Measurements from ENCODE around the gene RHO. TPM values are rescaled to one million over a fixed set of nuclear protein-coding genes. Genes with fewer than 3 reads are reported as not detected.

Gene RHO
- total RNA-seq, 1 experiment from 2014 or later: not detected

DNA sequence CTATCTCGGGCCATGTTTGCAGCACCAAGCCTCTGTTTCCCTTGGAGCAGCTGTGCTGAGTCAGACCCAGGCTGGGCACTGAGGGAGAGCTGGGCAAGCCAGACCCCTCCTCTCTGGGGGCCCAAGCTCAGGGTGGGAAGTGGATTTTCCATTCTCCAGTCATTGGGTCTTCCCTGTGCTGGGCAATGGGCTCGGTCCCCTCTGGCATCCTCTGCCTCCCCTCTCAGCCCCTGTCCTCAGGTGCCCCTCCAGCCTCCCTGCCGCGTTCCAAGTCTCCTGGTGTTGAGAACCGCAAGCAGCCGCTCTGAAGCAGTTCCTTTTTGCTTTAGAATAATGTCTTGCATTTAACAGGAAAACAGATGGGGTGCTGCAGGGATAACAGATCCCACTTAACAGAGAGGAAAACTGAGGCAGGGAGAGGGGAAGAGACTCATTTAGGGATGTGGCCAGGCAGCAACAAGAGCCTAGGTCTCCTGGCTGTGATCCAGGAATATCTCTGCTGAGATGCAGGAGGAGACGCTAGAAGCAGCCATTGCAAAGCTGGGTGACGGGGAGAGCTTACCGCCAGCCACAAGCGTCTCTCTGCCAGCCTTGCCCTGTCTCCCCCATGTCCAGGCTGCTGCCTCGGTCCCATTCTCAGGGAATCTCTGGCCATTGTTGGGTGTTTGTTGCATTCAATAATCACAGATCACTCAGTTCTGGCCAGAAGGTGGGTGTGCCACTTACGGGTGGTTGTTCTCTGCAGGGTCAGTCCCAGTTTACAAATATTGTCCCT lies 1.2 kb downstream of the RHO start:
- no peak overlapping the region for H3K27ac ChIP-seq (ENCODE audit: low read length)
- no TSS peak for BruUV-seq (replicated peaks)
- TF ChIP-seq SIN3A (IDR thresholded peaks at IDR 0.05; ENCODE audit: borderline replicate concordance, insufficient read depth, low read depth, low read length) (no peak), POLR2AphosphoS5 (IDR thresholded peaks at IDR 0.05; ENCODE audit: low read depth, low read length) (no peak), TCF7L2 (IDR thresholded peaks at IDR 0.05; ENCODE audit: low read depth, low read length) (no peak)
- TF ChIP-seq, protein P1, sequence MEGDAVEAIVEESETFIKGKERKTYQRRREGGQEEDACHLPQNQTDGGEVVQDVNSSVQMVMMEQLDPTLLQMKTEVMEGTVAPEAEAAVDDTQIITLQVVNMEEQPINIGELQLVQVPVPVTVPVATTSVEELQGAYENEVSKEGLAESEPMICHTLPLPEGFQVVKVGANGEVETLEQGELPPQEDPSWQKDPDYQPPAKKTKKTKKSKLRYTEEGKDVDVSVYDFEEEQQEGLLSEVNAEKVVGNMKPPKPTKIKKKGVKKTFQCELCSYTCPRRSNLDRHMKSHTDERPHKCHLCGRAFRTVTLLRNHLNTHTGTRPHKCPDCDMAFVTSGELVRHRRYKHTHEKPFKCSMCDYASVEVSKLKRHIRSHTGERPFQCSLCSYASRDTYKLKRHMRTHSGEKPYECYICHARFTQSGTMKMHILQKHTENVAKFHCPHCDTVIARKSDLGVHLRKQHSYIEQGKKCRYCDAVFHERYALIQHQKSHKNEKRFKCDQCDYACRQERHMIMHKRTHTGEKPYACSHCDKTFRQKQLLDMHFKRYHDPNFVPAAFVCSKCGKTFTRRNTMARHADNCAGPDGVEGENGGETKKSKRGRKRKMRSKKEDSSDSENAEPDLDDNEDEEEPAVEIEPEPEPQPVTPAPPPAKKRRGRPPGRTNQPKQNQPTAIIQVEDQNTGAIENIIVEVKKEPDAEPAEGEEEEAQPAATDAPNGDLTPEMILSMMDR (IDR thresholded peaks at IDR 0.05): no peak
- TF ChIP-seq, protein P2, sequence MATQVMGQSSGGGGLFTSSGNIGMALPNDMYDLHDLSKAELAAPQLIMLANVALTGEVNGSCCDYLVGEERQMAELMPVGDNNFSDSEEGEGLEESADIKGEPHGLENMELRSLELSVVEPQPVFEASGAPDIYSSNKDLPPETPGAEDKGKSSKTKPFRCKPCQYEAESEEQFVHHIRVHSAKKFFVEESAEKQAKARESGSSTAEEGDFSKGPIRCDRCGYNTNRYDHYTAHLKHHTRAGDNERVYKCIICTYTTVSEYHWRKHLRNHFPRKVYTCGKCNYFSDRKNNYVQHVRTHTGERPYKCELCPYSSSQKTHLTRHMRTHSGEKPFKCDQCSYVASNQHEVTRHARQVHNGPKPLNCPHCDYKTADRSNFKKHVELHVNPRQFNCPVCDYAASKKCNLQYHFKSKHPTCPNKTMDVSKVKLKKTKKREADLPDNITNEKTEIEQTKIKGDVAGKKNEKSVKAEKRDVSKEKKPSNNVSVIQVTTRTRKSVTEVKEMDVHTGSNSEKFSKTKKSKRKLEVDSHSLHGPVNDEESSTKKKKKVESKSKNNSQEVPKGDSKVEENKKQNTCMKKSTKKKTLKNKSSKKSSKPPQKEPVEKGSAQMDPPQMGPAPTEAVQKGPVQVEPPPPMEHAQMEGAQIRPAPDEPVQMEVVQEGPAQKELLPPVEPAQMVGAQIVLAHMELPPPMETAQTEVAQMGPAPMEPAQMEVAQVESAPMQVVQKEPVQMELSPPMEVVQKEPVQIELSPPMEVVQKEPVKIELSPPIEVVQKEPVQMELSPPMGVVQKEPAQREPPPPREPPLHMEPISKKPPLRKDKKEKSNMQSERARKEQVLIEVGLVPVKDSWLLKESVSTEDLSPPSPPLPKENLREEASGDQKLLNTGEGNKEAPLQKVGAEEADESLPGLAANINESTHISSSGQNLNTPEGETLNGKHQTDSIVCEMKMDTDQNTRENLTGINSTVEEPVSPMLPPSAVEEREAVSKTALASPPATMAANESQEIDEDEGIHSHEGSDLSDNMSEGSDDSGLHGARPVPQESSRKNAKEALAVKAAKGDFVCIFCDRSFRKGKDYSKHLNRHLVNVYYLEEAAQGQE (IDR thresholded peaks at IDR 0.05; ENCODE audit: insufficient read depth in 1 of 2, low read depth in 2 of 2, low read length in 1 of 2): no peak
- intact Hi-C loops (cut with micrococcal nuclease; ENCODE audit: unreplicated experiment): no loop called here
- ATAC-seq: no peak
- no peaks in the 10 kb centered on the region for H3K27me3 ChIP-seq (ENCODE audit: control insufficient read depth, insufficient read depth, low read length)
- no peaks in the 10 kb centered on the region for H3K4me1 ChIP-seq (ENCODE audit: control insufficient read depth, insufficient read depth, low read length)
- POLR2A ChIA-PET: no interaction called here
- no peaks in the 10 kb centered on the region for H3K36me3 ChIP-seq (ENCODE audit: control insufficient read depth, insufficient read depth, low read length)
- no peaks in the 10 kb centered on the region for H3K9me3 ChIP-seq (ENCODE audit: control insufficient read depth, insufficient read depth, low read depth, low read length)
- in situ Hi-C loops (cut with HindIII; ENCODE audit: low pct_unique_long_range_greater_than_20kb, low sequenced_read_pairs): no loop called here
- CTCF ChIA-PET: no interaction called here
- H3K4me3 ChIP-seq (ENCODE audit: low read depth in 2 of 2, low read length in 2 of 2): no peak overlapping the region
- DNase-seq (ENCODE audit: low read depth, low spot score): no peak

DNA sequence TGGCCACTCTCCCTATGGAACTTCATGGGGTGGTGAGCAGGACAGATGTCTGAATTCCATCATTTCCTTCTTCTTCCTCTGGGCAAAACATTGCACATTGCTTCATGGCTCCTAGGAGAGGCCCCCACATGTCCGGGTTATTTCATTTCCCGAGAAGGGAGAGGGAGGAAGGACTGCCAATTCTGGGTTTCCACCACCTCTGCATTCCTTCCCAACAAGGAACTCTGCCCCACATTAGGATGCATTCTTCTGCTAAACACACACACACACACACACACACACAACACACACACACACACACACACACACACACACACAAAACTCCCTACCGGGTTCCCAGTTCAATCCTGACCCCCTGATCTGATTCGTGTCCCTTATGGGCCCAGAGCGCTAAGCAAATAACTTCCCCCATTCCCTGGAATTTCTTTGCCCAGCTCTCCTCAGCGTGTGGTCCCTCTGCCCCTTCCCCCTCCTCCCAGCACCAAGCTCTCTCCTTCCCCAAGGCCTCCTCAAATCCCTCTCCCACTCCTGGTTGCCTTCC lies 1.9 kb downstream of the RHO start:
- H3K4me1 ChIP-seq (ENCODE audit: control insufficient read depth, insufficient read depth, low read length): no peaks in the 10 kb centered on the region
- ChIA-PET POLR2A (interaction anchor here (0.6 kb wide), 1 partner anchor 322 kb away, joined by 9 read pairs; no protein-coding TSS in a partner anchor), CTCF (interaction anchor here (0.6 kb wide), 1 partner anchor 202 kb away, joined by 6 read pairs; no protein-coding TSS in a partner anchor)
- H3K27ac ChIP-seq (ENCODE audit: low read length): no peak overlapping the region
- intact Hi-C loops (cut with micrococcal nuclease; ENCODE audit: unreplicated experiment): no loop called here
- H3K36me3 ChIP-seq (ENCODE audit: control insufficient read depth, insufficient read depth, low read length): no peaks in the 10 kb centered on the region
- in situ Hi-C loops (cut with HindIII; ENCODE audit: low pct_unique_long_range_greater_than_20kb, low sequenced_read_pairs): no loop called here
- ATAC-seq (no peak), DNase-seq (ENCODE audit: low read depth, low spot score) (no peak)
- no peak for TF ChIP-seq SIN3A (IDR thresholded peaks at IDR 0.05; ENCODE audit: borderline replicate concordance, insufficient read depth, low read depth, low read length)
- TF ChIP-seq, protein P1 (IDR thresholded peaks at IDR 0.05): no peak
- TF ChIP-seq, protein P2 (IDR thresholded peaks at IDR 0.05; ENCODE audit: insufficient read depth in 1 of 2, low read depth in 2 of 2, low read length in 1 of 2): no peak
- TF ChIP-seq TCF7L2 (IDR thresholded peaks at IDR 0.05; ENCODE audit: low read depth, low read length): no peak
- no peak for TF ChIP-seq POLR2AphosphoS5 (IDR thresholded peaks at IDR 0.05; ENCODE audit: low read depth, low read length)
- no peaks in the 10 kb centered on the region for H3K27me3 ChIP-seq (ENCODE audit: control insufficient read depth, insufficient read depth, low read length)
- no TSS peak for BruUV-seq (replicated peaks)
- no peaks in the 10 kb centered on the region for H3K9me3 ChIP-seq (ENCODE audit: control insufficient read depth, insufficient read depth, low read depth, low read length)
- no peak overlapping the region for H3K4me3 ChIP-seq (ENCODE audit: low read depth in 2 of 2, low read length in 2 of 2)

Data from Panc1 (cell line).